ENCODE data around the gene HHAT. TPM values are rescaled to one million over a fixed set of nuclear protein-coding genes. Genes with fewer than 3 reads are reported as not detected.
A peak's percentile ranks its signal among the peaks of the same experiment; 100 is the strongest.

HHAT gene
- total RNA-seq, 1 donor from 2014 or later, result 5.3 TPM

GRCh38 chr1:210456731-210457255 is 128.1 kb downstream of the HHAT start:
- Histone ChIP-seq H3K4me3 (no peak overlapping the region), H3K27ac (no peak overlapping the region), H3K27me3 (ENCODE audit: low read depth) (no peaks in the 10 kb centered on the region), H3K9me3 (no peaks in the 10 kb centered on the region), H3K36me3 (no peaks in the 10 kb centered on the region), H3K4me1 (no peaks in the 10 kb centered on the region)
- ATAC-seq (no peak), DNase-seq (no peak)
- intact Hi-C loops (cut with DNase I), result no loop called here
- TF ChIP-seq CTCF (IDR thresholded peaks at IDR 0.05), result no peak

GRCh38 chr1:210457568-210457967 is 128.9 kb downstream of the HHAT start:
- intact Hi-C loops (cut with DNase I), result no loop called here
- ATAC-seq, result no peak

GRCh38 chr1:210464519-210465039 is 135.9 kb downstream of the HHAT start:
- no peaks in the 10 kb centered on the region for H3K27me3 ChIP-seq (ENCODE audit: low read depth)
- intact Hi-C loops (cut with DNase I), result no loop called here
- H3K9me3 ChIP-seq, result no peaks in the 10 kb centered on the region
- no peak overlapping the region for H3K27ac ChIP-seq
- TF ChIP-seq CTCF (IDR thresholded peaks at IDR 0.05), result no peak
- peak; percentile 74 for DNase-seq
- peak; percentile 93 to 95 for ATAC-seq
- no peaks in the 10 kb centered on the region for H3K4me1 ChIP-seq
- no peak overlapping the region for H3K4me3 ChIP-seq
- H3K36me3 ChIP-seq, result no peaks in the 10 kb centered on the region

More at GRCh38 chr1:210457568-210457967, 128.9 kb downstream of the HHAT start:
- H3K4me1 ChIP-seq, result no peaks in the 10 kb centered on the region
- no peak overlapping the region for H3K27ac ChIP-seq
- TF ChIP-seq CTCF (IDR thresholded peaks at IDR 0.05), result no peak
- H3K27me3 ChIP-seq (ENCODE audit: low read depth), result no peaks in the 10 kb centered on the region
- H3K36me3 ChIP-seq, result no peaks in the 10 kb centered on the region
- no peaks in the 10 kb centered on the region for H3K9me3 ChIP-seq
- DNase-seq, result no peak
- no peak overlapping the region for H3K4me3 ChIP-seq

- no peaks in the 10 kb centered on the region for H3K36me3 ChIP-seq
- H3K27me3 ChIP-seq (ENCODE audit: low read depth), result no peaks in the 10 kb centered on the region
- no peak for DNase-seq
- no peak overlapping the region for H3K4me3 ChIP-seq
- intact Hi-C loops (cut with DNase I), result no loop called here
- no peak for ATAC-seq
- TF ChIP-seq CTCF (IDR thresholded peaks at IDR 0.05), result no peak
- no peak overlapping the region for H3K27ac ChIP-seq
- no peaks in the 10 kb centered on the region for H3K4me1 ChIP-seq
- no peaks in the 10 kb centered on the region for H3K9me3 ChIP-seq
Observed at GRCh38 chr1:210465150-210465549, 136.4 kb downstream of the HHAT start.

GRCh38 chr1:210467440-210468043 is 138.8 kb downstream of the HHAT start:
- no peak for ATAC-seq

More at GRCh38 chr1:210467440-210468043, 138.8 kb downstream of the HHAT start:
- no peak overlapping the region for H3K4me3 ChIP-seq
- intact Hi-C loops (cut with DNase I), result no loop called here
- no peaks in the 10 kb centered on the region for H3K9me3 ChIP-seq
- no peak overlapping the region for H3K27ac ChIP-seq
- H3K36me3 ChIP-seq, result no peaks in the 10 kb centered on the region
- TF ChIP-seq CTCF (IDR thresholded peaks at IDR 0.05), result no peak
- no peaks in the 10 kb centered on the region for H3K4me1 ChIP-seq
- no peak for DNase-seq
- H3K27me3 ChIP-seq (ENCODE audit: low read depth), result no peaks in the 10 kb centered on the region

Data from lower lobe of right lung (tissue), 2 donors.